HG02798 (cell line): ENCODE measurements around the gene SETD1B.
"Not testable (repeated sequence)": the region's sequence is repeated elsewhere in the genome, so short reads cannot be mapped to it uniquely, and the experiment has no call there.

ENCODE experiments used
- ATAC-seq: cut with Tn5 transposase; IDR thresholded peaks from one replicate; pipeline ENCODE4 v1.9.1; 2021; ENCODE audit warnings: mild to moderate bottlenecking; ENCODE audit not compliant: unreplicated experiment, poor library complexity

SETD1B gene

GRCh38 chr12:121803861-121804416 lies at the start of gene SETD1B:
TSS of gene SETD1B (plus strand) at chr12:121804009. CDS start at chr12:121804738, 729 bp downstream.
- ATAC-seq: no peak

GRCh38 chr12:121754836-121755235 lies 49.0 kb upstream of the SETD1B start:
- no peak for ATAC-seq

GRCh38 chr12:121755591-121755990 lies 48.2 kb upstream of the SETD1B start:
- no peak for ATAC-seq

DNA sequence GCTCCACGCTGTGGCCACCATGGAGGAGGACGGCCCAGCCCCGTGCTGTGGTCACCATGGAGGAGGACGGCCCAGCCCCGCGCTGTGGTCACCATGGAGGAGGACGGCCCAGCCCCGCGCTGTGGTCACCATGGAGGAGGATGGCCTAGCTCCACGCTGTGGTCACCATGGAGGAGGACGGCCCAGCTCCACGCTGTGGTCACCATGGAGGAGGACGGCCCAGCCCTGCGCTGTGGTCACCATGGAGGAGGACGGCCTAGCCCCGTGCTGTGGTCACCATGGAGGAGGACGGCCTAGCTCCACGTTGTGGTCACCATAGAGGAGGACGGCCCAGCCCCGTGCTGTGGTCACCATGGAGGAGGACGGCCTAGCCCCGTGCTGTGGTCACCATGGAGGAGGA lies 45.3 kb upstream of the SETD1B start:
- ATAC-seq: not testable (repeated sequence)

GRCh38 chr12:121762269-121762668 lies 41.5 kb upstream of the SETD1B start:
- ATAC-seq: no peak

GRCh38 chr12:121764808-121765207 lies 39.0 kb upstream of the SETD1B start:
- no peak for ATAC-seq

- ATAC-seq: no peak
Observed at GRCh38 chr12:121765573-121765972, 38.2 kb upstream of the SETD1B start.

DNA sequence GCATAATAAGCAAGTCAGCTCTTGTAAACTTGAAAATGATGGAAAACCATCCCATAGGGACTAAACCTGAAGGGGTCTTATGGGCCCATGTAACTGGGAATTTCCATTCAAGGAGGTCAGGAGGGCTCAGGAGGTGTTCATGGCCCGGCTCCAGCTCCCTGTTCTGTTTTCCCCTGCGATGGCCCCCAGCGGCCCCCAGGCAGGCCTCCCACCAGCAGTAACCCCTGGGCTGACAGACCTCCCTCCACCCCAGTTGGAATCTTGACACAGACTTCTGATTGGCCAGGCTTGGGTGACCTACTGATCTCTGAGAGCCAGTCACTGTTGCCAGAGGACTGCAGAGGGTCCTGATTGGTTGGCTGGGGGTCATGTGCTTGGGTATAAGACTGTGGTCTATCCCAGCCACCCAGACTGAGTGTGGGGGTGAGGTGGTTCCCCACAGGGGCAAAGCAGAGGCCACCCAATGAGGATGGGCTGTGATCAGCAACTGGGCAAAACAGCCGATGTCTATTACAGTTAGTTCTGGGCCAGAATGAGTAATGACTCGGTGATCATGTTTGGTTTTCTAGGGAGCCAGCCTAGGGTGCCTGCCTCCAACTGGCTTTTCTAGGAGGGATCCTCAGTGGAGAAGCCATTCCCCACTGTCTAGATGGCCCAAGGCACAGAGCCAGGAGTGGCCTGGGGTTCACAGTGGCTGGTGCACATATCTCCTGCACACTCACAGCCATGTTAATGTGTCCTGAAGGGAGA lies 37.3 kb upstream of the SETD1B start:
- no peak for ATAC-seq

GRCh38 chr12:121767525-121768016 lies 36.2 kb upstream of the SETD1B start:
- ATAC-seq: no peak

- ATAC-seq: no peak
Observed at GRCh38 chr12:121769297-121769830, 34.4 kb upstream of the SETD1B start.

DNA sequence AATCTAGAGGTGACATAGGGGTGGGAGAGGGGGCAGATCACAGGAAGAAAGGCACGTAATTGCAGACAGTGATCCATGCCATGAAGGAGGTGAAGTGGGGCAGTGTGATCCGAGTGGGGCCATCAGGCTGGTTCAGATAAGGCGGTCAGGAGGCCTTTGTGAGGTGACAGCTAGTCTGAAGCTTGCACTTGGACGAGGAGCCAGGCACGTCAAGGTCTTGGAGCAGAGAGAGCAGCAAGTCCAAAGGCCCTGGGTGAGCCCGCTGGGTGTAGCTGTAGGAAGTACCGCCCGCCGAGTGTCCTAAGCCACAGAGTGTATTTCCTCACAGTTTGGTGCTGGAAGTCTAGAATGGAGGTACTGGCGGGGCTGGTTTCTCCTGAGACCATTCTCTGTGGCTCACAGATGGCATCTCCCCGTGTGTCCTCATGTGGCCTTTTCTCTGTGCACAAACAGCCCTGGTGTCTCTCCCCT lies 33.9 kb upstream of the SETD1B start:
- no peak for ATAC-seq

GRCh38 chr12:121770388-121770787 lies 33.4 kb upstream of the SETD1B start:
- ATAC-seq: no peak

DNA sequence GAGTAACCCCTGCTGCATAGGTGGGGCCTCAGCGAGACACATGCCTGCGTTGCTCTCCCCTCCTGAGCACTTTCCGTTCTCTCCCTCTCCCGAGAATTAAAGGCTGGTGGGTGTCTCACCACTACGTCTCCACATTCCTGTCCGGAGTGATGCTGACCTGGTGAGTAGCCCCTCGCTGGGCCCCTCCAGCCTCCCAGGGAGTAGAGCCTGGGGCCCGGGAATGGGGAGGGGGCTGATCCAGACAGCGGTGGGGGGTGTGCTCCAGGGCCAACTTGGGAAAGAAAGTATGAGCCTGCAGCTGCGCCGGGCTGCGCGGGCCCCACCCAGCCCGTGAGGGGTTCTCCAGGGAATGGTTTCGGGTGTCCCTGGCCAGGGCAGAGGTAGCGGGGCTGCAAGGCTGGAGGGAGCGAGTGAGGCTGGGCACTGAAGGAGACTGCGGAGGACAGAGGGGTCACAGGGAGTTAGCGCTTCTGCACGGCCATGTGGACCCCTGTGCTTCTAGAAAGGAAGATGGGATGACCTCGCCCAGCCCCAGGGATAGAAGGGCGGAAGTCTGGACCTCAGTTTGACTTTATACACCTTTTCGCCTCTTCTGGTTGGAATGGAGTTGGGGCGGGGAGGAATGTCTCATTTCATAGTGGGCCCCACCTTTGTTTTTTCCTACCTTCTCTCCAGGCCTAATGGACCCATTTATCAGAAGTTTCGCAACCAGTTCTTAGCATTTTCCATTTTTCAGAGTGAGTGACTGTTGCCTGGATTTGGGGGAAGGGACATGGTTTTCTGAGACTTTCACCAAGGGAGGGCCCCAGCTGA lies 32.8 kb upstream of the SETD1B start:
- no peak for ATAC-seq

DNA sequence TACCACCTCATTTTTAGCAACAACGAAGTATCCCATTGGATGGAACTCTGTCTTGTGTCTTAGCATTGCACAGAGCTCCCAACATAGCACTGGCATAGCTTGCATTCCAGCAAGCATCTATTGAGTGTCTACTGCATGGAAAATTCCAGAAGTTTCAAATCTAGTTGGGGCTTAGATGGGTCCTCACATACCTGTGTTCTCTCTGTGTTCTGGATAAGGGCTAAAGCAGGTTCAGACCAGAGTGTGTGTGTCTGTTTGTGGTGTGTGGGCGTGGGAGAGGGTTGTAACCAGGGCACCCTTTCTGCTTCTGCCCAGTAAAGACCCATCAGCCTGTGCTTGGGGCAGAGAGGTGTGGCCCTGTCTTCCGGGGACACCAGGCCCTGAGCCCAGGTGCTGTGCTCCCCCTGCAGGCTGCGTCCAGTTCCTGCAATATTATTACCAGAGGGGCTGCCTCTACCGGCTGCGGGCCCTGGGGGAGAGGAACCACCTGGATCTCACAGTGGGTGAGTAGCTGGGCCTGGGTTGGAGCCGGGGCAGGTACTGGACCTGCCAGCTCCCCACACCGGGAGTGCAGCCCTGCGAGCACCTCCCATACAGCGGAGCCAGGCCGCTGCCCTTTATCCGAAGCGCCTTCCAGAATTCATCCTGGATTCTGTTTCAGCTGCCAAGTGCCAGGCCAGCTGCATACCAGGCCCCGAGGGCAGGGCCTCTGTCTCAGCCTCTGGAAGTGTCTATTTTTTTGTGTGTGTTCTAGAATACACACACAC lies 30.6 kb upstream of the SETD1B start:
- peak; percentile 77 for ATAC-seq

DNA sequence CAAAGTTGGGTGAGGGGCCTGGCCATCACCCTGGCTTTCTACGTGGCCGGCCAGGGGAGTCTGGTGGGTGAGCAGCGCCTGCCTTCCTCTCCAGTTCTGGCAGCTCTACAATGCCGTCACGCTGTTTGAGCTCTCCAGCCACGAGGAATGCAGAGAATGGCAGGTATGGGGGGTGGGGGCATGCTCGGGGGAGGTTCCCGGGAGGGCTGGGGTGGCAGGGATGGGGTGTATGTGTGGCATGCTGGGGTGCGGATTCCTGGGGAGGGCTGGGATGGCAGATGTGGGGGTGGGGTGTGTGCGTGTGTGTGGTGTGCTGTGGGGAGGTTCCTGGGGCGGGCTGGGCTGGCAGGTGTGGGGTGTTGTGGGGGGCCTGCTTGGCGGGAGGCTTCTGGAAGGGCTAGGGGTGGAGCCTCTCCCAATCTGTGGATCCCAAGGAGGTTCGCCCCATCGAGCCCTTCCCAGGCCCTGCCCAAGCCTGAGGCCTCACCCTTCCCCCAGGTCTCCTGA lies 28.8 kb upstream of the SETD1B start:
- ATAC-seq: no peak

DNA sequence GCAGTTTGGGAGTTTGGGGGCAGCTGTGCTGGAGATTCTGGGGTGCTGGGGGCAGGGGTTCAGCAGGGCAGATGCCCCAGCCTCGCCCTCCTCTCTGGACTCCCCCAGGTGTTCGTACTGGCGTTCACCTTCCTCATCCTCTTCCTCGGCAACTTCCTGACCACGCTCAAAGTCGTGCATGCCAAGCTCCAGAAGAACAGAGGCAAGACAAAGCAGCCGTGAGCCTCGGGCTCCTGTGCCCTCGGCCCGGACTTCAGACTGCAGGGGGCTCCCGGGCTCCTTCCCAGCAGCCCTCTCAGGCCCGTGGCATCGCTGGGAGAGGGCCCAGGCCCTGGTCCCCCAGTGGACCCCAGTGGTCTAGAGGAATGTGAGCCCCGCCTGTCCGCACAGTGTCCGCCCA lies 28.3 kb upstream of the SETD1B start:
- no peak for ATAC-seq

DNA sequence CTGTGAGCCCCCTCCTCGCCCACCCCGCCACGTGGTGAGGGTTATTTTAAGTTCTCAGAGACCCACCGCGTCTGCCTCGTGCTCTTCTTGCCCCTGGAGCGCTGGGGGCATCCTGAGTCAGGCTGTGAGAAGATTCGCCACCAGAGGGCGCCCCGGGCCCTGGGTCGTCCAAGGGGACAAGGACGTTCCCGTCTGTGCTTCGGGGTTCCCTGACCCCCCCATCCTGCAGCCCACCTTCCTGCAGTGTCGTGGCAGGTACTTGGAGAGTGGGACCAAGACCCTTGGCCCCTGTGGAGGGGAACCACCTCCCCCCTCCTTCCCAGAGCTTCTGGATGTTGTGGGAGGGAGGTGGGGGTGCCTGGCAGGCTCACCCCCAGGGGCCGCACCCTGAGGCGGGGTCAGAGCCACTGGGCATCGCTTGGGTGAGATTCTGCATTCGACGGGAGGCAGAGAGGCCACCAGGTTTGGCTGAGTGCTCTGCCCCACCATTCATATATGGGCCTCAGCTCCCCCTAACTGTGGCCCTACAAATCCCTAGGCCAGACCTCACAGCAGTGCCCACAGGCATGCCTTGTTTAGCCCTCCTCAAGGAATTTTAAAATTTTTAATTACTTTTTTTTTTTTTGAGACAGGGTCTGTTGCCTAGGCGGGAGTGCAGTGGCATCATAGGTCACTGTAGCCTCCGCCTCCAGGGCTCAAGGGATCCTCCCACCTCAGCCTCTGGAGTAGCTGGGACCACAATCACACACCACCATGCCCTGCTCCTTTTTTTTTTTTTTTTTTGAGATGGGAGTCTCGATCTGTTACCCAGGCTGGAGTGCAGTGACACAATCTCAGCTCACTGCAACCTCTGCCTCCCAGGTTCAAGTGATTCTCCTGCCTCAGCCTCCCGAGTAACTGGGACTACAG lies 27.4 kb upstream of the SETD1B start:
- ATAC-seq: peak; percentile 53

DNA sequence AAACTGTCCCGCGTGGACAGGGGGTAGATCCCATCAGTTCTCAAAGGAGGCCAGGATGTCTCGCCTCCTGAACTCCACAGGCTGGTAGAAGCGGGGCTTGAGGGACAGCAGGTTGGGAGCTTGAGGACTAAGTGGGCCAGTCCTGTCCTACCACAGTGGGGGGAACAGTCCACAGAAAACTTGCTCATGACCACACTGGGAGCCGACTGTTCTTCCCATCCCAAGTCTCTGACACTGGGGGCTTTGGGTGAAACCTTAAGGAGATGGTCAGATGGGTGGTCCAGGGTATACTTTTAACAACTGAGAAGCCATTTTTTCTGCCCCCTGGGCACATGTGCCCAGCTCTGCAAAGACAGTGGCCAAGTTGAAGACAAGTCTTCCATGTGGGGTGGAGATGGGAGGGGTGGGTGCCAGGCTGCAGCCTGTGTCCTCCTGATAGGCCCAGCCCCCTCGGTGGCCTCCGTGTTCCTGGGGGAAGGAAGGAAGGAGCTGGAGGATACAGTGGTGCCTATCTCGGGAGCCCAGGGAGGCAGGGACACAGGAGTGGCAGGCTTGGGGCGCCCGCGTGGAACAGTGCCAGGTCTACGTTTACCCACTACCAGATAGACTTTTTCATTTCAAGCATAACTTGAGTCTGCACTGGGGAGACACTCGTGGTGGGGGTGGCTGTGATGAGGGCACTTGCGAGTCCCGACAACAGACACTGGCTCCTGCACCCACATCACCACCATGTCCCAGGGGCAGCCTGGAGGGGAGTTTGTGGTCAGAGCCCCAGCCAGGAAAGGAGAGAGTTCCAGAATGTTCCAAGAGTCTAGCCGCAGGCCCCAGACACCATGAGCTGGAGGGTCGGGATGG lies 25.0 kb upstream of the SETD1B start:
- no peak for ATAC-seq
